SW480 (cell line): ENCODE data around the gene NR4A1.
A peak's percentile ranks its signal among the peaks of the same experiment; 100 is the strongest.

Experiments used
- DNase-seq: peaks from one replicate; pipeline ENCODE4 v3.0.0-alpha.2; 2016; ENCODE audit warnings: low spot score

NR4A1 gene

GRCh38 chr12:52058631-52059361, 7.6 kb downstream of the NR4A1 start:
- no peak for DNase-seq

- DNase-seq: no peak
These were observed 8.6 kb downstream of the NR4A1 start for GRCh38 chr12:52059582-52060497.

DNA sequence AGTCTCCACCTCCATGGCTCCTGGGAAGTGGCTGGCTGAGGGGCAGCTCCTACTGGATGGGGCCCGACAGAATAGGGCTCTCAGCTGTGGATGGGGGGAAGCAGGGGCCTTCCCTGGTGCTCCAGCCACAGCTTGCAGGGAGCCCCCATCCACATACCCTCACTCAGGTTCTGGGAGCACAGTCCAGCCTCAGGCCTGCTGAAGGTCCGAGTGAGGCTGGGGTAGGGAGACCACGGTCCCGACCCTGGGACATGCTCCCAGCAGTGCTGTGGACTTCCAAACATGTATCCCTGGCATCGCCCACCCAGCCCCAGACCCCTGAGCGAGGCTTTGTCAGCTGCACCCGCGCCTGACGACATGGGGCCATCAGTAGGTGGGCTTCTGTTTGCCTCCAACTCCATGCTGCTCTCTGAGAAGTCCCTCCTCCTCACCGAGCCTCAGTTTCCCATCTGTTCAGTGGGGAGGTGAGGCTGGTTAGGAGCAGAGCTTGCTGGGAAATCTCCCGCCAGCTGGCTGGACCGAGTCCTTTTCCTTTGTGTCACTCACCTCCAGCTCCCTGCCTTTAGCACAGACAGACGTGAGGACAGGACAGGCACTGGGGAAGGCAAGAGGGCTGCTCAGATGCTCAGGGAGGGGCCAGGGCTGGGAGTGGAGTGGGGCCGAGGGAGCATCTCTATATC, 9.4 kb downstream of the NR4A1 start:
- no peak for DNase-seq

DNA sequence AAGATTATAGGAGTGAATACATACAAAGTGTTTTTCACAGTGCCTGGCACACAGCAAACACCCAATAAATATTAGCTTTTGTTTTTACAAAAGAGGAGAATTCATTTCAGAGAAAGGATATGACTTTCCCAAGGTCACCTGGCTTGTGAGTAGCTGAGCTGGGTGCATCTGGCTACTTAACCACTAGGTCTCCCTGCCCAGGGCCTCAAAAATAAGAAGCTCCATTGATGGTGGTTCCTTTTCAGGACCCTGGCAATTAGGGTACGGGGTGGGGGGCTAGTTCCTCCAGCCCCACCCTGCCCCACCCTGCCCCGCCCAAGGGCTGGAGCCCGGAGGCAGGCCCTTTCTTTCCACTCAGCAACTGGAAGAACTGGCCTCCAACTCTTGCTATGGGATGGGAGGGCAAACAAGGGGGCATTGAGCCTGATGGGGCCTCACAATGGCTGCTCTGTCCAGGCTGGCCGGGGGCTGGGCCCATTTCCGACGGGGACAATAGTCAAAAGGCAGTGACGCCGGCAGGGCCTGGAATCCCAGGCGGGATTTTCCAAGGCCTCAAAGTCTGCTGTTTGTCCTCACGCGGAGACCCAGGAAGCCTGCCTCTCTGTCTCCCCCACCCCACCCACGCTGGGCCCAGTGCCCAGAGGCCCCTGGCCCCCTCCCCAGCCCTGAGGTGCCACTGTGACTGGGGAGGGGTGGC, 10.4 kb downstream of the NR4A1 start:
- peak; percentile 22 for DNase-seq

DNA sequence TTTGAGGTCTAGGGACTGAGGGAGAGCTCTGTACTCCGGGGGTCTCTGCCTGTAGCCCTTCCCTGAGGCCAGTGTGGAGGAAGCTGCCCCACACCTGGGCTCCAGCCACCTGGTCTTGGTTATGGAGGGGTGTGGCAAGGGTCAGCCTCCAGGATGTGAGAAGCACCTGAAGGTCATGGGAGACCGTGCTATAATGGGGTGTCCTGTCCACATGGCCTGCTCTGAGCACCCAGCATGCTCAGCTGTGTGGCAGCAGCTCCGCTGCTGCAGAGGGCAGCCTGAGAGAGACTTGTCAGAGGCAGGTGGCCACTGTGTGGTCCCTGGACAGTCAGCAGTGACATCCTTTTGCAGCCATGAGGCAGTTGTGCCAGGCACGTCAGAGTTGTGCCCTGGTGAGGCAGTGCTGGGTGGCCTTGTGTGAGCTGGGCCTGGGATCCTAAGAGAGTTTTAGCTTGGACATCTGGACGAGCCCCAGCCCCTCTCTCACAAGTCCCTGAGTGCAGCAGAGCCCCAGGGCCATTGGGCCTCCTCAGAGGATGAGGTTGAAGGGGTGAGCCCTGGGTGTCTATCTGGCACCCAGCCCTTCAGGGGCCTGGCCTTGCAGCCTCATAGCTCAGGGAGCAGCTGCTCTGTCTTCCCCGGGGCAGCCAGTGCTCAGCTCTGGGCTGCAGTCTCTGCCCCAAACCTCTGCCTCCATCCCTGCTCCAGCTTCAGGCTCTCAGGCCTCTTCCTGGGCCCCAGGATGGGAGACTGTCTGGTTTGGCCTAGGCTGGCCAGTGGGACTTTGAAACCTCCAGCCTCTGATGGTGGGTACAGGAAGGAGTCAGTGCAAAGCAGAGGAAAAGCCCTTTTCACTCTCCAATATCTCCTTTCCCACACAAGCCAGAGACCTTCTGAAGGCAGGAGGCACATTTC, 11.2 kb downstream of the NR4A1 start:
- DNase-seq: no peak

DNA sequence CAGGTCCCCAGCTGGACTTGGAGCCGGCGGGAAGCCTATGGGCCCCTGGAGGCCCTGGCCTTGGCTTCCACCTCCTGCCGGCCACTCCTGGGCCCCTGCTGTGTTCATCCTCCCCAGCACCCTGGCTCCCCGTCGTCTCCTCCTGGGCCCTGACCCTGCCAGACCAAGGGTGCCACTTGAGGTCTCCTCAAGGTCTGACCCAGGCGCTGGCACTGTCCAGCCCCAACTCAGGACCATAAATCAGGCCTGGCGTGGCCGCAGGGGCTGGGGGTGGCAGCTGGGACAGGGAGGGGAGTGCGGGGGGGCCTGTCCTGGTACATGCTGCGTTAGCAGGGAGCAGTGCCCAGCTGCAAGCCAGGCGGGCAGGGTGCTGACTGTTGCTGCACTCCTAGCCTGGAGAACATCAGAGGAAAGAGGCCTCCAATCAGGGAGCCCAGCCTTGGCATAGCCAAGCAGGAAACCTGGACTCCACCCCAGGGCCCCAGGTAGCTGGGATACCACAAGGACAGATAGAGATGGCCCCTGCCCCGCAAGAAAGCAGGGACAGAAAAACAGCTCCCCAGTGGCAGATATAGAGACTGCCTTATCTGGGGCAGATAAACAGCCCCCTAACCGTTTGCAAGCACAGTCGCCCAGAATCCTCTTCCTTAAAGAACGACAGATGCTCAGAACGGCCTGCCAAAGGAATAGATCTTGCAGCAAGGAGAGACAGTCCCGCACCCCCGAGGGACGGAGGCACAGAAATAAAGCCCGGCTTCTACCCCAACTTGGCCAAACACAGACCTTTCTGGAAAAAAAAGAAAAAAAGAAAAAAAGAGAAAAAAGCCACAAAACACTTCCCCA, 12.1 kb downstream of the NR4A1 start:
- DNase-seq: no peak

GRCh38 chr12:52063981-52064649, 12.9 kb downstream of the NR4A1 start:
- DNase-seq: no peak

- DNase-seq: no peak
These were observed 15.3 kb downstream of the NR4A1 start for GRCh38 chr12:52066346-52067080.

DNA sequence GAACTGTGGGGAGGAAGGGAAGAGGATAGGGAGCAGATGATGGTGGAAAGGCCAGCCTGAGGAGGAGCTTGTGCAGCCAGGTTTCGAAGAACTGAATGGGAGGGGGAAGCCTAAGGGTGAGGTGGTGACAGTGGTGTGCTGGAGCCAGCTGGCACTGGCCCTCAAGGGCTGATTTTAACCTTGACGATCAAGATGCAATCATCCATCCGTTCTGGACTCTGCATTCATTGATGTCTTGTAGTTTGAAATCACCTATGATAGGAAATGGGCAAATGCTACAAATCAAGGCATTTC, 15.8 kb downstream of the NR4A1 start:
- no peak for DNase-seq

DNA sequence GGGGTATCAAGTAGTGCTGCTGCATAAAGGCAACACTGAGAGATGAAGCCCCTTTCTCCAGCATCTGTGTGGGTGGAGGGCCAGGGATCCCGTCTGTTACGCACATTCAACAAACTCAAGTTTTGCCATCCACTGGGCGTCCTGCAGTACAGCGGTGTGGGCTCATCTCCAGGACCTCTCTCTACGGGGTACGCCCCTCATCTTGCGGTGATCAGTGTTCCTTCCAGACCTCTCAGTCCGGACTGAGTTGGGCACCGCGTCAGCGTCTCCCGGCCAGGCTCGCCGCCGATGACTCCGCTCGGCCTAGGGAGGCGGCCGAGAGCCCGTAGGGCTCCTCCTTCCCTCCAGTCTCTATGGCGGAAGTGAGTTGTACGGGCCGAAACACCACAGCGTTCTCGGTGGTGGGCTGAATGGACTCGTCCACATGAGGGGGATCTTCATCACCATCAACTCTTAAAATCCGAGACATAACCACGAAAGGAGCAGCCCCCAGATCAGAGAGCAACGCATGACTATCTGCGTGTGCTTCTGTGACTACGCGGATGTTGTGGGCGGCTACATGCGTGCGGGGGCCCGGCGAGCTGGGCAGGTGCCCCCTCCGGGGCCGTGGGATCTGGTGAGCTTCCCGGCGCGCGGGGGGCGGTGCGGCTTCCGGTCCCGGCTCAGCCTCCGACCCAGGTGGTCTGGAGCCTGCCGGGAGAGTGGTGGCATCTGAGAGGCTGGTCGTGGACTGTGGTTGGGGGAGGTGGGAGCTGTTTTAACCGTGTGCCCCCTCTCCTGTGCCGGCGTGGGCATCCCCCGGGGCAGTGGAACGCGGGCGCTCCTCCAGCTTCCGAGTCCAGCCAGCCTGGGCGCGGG, 18.3 kb downstream of the NR4A1 start, which contains the start of gene ATG101:
TSS of gene ATG101 (plus strand) at position 652 of the 858 bp plus-strand sequence. CDS start 3,673 bp downstream, outside the sequence.
- DNase-seq: peak; percentile 96

GRCh38 chr12:52070185-52070925, 19.1 kb downstream of the NR4A1 start:
- DNase-seq: no peak

DNA sequence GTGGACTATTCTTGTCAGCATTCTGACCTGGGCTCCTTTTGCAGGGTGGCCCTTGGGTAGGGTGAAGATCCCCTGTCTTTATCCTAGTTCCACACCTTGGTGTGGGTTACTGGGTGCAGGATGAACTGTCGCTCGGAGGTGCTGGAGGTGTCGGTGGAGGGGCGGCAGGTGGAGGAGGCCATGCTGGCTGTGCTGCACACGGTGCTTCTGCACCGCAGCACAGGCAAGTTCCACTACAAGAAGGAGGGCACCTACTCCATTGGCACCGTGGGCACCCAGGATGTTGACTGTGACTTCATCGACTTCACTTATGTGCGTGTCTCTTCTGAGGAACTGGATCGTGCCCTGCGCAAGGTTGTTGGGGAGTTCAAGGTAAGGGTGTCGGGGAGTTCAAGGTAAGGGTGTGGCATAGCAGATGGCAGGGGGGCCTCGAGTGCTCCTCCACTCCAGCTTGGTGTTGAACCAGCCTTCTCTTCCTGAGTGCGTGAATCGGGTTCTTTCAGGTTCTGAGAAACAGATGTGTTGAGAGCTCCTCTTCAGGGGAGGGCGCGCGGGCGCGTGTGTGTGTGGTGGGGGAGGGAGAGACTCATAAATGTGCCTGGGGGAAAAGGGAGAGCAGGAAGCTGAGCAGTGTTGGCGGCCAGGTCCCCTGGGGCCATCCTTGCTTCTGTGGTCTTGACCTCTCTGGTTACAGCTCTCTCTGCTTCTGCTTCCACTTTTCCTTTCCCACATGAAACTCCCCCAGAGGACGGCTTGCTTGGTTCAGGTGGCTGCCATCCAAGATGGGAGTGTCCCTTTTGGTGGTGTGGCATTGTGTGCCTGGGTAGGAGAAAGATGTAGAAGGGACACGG, 22.5 kb downstream of the NR4A1 start:
- DNase-seq: no peak

- no peak for DNase-seq
These were observed 23.9 kb downstream of the NR4A1 start for GRCh38 chr12:52074971-52075724.

- no peak for DNase-seq
These were observed 25.6 kb downstream of the NR4A1 start for GRCh38 chr12:52076811-52077210.

DNA sequence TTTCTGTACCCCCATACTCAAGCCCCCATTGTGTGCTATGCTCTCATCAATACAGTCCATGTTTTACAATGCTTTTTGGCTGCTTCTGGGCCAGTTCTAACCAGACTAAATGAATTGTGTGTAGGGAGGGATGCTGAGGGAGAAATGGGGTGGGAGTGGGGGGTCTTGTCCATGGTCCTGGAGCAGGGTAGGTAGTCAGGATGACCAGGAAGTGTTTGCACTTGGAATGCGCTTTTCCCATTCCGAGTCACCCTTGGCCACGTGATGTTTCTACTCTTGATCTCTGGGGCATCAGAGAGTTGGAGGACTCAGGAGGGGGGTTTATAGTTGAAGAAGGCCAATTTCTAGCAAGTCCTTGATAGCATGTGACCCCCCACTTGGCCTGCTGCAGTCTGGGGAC, 27.0 kb downstream of the NR4A1 start:
- DNase-seq: no peak
